GM12874 (cell line): ENCODE measurements around the gene FNIP1.

Experiments
- CTCF ChIP-seq: IDR thresholded peaks from 2 replicates; pipeline ENCODE4 v1.5.1; 2011; ENCODE audit warnings: low read depth, mild to moderate bottlenecking, control low read depth, low read length, moderate library complexity; ENCODE audit not compliant: insufficient read depth

The FNIP1 gene

DNA sequence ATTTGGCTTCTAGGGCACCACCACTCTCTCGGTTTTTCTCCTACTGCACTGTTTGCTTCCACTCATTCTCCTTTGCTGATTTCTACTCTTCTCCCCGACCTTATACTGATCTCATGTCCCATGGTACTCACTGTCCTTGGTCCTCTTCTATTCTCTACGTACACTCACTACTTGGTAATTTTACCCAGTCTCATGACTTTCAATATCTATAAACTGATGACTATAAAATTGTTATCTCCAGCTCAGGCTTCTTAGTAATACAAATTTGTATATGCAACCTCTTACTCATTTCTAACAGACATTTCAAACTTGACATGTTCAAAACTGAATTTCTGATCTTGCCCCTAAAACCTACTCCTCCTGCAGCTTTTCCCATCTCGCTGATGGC lies 165.9 kb downstream of the FNIP1 start:
- TF ChIP-seq CTCF, result no peak

- TF ChIP-seq CTCF, result no peak
Measured at GRCh38 chr5:131630208-131630962, 166.4 kb downstream of the FNIP1 start.

- no peak for TF ChIP-seq CTCF
Measured at GRCh38 chr5:131628990-131629389, 167.8 kb downstream of the FNIP1 start.

GRCh38 chr5:131627207-131627865 lies 169.5 kb downstream of the FNIP1 start:
- TF ChIP-seq CTCF, result no peak

GRCh38 chr5:131622633-131623032 lies 174.2 kb downstream of the FNIP1 start:
- no peak for TF ChIP-seq CTCF

- no peak for TF ChIP-seq CTCF
Measured at GRCh38 chr5:131619102-131619501, 177.7 kb downstream of the FNIP1 start.

DNA sequence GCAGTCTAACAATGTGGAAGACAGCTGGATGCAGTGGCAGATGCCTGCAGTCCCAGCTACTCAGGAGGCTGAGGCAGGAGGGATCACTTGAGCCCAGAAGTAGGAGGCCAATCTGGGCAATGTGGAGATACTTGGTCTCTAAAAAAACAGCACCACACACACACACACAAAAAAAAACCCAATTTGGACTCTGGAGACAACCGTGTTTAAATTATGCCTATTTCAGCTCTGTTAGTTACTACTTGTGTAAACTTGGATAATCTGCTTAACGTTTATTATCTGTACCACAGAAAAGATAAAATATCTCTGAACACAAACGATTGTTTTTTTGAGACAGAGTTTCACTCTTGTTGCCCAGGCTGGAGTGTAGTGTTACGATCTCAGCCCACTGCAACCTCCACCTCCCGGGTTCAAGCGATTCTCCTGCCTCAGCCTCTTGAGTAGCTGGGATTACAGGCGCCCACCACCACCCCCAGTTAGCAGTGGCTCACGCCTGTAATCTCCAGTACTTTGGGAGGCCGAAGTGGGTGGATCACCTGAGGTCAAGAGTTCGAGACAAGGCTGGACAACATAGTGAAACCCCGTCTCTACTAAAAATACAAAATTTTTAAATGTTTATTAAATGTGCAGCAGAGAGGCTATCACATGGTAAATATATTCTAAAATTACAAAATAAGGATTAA lies 179.5 kb downstream of the FNIP1 start:
- no peak for TF ChIP-seq CTCF
